Adipocyte (in vitro differentiated cells): Measurements from ENCODE around the gene NSUN5.
"Not testable (repeated sequence)": the region's sequence is repeated elsewhere in the genome, so short reads cannot be mapped to it uniquely, and the experiment has no call there.

ENCODE experiments used
- DNase-seq: peaks from one replicate; pipeline ENCODE4 v3.0.0-alpha.2; 2015; ENCODE audit warnings: low read depth
- H3K27me3 ChIP-seq: replicated peaks from 2 replicates; pipeline ENCODE4 v1.7.0; 2013; ENCODE audit warnings: mild to moderate bottlenecking, low read length, moderate library complexity; ENCODE audit not compliant: control insufficient read depth, insufficient read depth
- H3K36me3 ChIP-seq: 2 replicates; pipeline ENCODE4 v1.7.0; 2013; ENCODE audit warnings: low read length, mild to moderate bottlenecking, moderate library complexity; ENCODE audit not compliant: control insufficient read depth, insufficient read depth, severe bottlenecking
- H3K4me1 ChIP-seq: 2 replicates; pipeline ENCODE4 v1.7.0; 2013; ENCODE audit warnings: mild to moderate bottlenecking, low read length, moderate library complexity; ENCODE audit not compliant: control insufficient read depth, insufficient read depth
- H3K4me3 ChIP-seq: 2 replicates; pipeline ENCODE4 v1.7.0; 2013; ENCODE audit warnings: mild to moderate bottlenecking, low read length, moderate library complexity
- H3K9ac ChIP-seq: 2 replicates; pipeline ENCODE4 v1.7.0; 2013; ENCODE audit warnings: mild to moderate bottlenecking, low read length, moderate library complexity
- H3K9me3 ChIP-seq: 2 replicates; pipeline ENCODE4 v1.7.0; 2013; ENCODE audit warnings: mild to moderate bottlenecking, low read length, moderate library complexity; ENCODE audit not compliant: control insufficient read depth

Gene NSUN5

DNA sequence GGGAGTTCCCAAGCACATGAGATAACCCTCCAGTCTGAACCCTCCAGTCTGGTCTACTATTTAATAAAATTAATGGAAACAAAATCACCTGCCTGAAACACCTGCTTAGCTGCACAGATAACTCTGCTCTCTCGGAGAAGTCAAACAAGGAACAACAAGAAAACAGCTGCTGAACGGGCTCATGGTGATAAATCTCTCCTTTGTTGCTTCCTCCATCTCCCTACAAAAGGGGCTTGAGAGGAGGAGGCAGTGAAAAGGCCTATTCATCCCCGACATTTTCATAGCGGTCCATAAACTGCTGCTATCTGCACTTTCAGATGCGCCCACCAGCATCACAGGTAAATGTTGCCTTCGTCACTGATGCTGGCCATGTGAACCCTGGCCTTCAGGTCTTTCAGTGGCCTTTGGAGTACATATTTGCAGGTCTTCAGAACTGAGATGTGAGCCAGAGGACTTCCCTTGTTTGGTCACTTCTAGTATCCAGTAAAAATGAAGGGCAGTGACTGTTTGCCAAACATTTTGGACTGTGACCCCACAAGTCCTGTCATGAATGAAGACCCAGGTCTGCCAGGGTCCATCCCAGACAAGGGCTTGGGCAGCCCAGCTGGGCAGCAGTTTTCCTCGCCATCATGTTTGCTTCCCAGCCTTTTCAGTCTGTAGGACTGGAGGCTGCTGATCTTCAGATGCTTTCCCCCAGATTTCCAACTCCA lies 35.2 kb upstream of the NSUN5 start:
- Histone ChIP-seq H3K4me3 (no peak overlapping the region), H3K4me1 (peaks cover 4% of the 10 kb centered on the region), H3K9ac (no peak overlapping the region), H3K9me3 (peaks cover 4% of the 10 kb centered on the region), H3K27me3 (peaks cover 24% of the 10 kb centered on the region), H3K36me3 (no peaks in the 10 kb centered on the region)
- DNase-seq, result no peak

DNA sequence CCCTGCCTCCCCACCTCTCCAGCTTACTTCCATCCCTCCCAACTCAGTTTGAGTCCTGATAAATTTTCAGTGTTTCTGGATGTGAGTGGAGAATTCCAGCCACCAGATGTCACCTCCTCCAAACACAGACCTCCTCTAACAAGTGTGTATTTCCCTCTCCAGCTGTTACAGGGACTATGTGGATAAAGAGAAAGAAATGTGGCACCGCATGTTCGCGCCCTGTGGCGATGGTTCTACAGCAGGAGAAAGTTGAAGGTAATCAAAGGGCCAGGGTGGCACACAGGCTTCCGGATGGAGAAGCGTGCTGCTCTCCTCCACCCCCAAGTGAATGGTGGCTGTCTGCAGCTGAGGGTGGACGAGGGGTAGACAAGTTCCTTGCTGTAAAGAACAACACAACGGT lies 34.0 kb upstream of the NSUN5 start:
- Histone ChIP-seq H3K9me3 (no peaks in the 10 kb centered on the region), H3K4me3 (peak overlapping the region; percentile 25), H3K36me3 (no peaks in the 10 kb centered on the region), H3K27me3 (peaks cover 15% of the 10 kb centered on the region), H3K4me1 (peaks cover 4% of the 10 kb centered on the region), H3K9ac (peak overlapping the region; percentile 35)
- peak; percentile 71 for DNase-seq

DNA sequence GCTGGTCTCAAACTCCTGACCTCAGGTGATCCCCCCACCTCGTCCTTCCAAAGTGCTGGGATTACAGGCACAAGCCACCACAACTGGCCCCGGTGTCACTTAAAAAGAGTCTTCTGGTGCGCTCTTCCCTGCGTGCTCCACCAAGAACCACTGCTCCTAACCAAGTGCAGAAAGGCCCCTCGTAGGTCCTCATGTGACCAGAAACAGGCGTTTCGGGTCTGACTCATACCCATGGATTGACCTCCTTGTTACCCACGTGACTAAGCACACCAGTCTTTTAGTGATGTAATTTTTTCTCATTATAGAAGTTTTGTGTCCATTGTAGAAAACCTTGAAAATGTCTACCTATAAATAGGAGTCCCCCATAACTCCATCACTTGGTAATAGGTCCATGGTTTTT lies 33.3 kb upstream of the NSUN5 start:
- DNase-seq, result peak; percentile 50

DNA sequence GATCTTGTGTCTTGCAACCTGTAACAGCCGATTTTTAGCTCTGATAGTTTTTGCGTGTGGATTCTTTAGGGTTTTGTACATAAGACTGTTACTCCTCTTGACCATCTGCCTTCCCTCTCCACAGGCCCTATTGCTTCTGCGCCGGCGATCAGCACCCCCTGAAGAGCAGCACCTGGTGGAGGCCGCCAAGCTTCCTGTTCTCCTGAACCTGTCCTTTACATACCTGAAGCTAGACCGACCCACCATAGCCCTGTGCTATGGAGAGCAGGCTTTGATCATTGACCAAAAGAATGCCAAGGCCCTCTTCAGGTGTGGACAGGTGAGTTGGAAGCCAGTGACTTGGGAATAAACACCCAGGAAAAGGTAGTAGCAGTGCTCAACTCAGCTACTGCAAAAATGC lies 31.9 kb upstream of the NSUN5 start:
- H3K4me1 ChIP-seq, result peaks cover 4% of the 10 kb centered on the region
- H3K4me3 ChIP-seq, result no peak overlapping the region
- no peaks in the 10 kb centered on the region for H3K36me3 ChIP-seq
- no peaks in the 10 kb centered on the region for H3K9me3 ChIP-seq
- no peak overlapping the region for H3K9ac ChIP-seq
- H3K27me3 ChIP-seq, result peaks cover 17% of the 10 kb centered on the region
- no peak for DNase-seq

More for the DNA sequence above, 33.3 kb upstream of the NSUN5 start:
- no peaks in the 10 kb centered on the region for H3K36me3 ChIP-seq
- no peak overlapping the region for H3K4me3 ChIP-seq
- H3K4me1 ChIP-seq, result peaks cover 4% of the 10 kb centered on the region
- no peak overlapping the region for H3K9ac ChIP-seq
- peaks cover 16% of the 10 kb centered on the region for H3K27me3 ChIP-seq
- no peaks in the 10 kb centered on the region for H3K9me3 ChIP-seq

DNA sequence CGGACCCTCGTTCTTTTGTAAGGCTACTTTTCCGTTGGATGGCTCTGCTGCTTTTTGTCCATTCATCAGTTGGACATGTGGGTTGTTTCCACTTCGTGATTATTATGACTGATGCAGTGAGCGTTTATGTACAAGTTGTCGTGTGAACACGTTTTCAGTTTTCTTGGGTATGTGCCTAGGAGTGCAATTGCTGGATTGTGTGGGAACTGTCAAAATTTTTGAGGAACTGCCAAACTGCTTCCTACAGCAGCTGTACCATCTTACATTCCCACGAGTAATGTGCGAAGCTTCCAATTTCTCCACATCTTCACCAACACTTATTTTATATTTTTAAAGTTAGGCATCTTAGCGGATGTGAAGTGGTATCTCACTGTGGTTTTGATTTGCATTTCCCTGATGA lies 29.7 kb upstream of the NSUN5 start:
- peaks cover 30% of the 10 kb centered on the region for H3K27me3 ChIP-seq
- H3K9me3 ChIP-seq, result no peaks in the 10 kb centered on the region
- no peak for DNase-seq
- no peaks in the 10 kb centered on the region for H3K36me3 ChIP-seq
- no peak overlapping the region for H3K9ac ChIP-seq
- H3K4me3 ChIP-seq, result no peak overlapping the region
- peaks cover 4% of the 10 kb centered on the region for H3K4me1 ChIP-seq

DNA sequence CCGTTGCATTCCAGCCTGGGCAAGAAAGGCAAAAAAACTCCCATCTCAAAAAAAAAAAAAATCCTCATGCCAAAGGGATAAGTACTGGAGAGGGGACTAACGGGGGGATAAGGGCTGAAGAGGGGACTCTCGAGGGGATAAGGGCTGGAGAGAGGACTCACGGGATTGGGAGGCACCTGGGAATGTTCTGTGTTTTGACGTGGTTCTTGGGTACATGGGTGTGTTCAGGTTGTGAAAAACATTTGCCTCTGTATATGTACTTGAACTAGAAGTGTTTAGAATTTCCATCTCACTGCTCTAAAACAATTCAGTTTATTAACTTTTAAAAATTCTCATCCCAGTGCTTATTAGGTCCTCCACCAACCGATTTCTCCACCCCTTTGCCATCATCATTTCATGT lies 23.8 kb upstream of the NSUN5 start:
- DNase-seq, result no peak
- no peak overlapping the region for H3K9ac ChIP-seq
- no peaks in the 10 kb centered on the region for H3K9me3 ChIP-seq
- no peaks in the 10 kb centered on the region for H3K36me3 ChIP-seq
- peaks cover 53% of the 10 kb centered on the region for H3K27me3 ChIP-seq
- no peak overlapping the region for H3K4me3 ChIP-seq
- H3K4me1 ChIP-seq, result peaks cover 5% of the 10 kb centered on the region

DNA sequence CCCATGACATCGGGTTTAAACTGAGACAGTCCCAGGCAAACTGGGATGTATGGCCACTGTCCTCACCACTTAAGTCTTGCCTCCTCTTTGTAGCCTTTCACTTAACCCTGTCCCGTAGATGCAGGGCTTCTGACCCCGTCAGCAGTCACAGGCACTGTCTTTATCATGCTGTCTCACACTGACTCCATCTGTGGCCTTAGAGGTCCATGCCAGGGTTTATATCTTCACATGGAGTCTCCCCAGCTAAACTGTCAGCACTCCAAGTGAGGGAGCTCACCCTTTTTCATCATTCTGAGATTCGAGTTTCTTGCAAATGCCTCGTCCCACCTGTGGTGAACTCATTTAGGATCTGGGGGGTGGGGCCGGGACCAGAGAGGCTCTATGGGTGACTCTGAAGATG lies 22.1 kb upstream of the NSUN5 start:
- DNase-seq, result no peak
- H3K9me3 ChIP-seq, result no peaks in the 10 kb centered on the region
- no peak overlapping the region for H3K4me3 ChIP-seq
- peaks cover 43% of the 10 kb centered on the region for H3K27me3 ChIP-seq
- no peaks in the 10 kb centered on the region for H3K36me3 ChIP-seq
- H3K4me1 ChIP-seq, result peaks cover 5% of the 10 kb centered on the region
- no peak overlapping the region for H3K9ac ChIP-seq

DNA sequence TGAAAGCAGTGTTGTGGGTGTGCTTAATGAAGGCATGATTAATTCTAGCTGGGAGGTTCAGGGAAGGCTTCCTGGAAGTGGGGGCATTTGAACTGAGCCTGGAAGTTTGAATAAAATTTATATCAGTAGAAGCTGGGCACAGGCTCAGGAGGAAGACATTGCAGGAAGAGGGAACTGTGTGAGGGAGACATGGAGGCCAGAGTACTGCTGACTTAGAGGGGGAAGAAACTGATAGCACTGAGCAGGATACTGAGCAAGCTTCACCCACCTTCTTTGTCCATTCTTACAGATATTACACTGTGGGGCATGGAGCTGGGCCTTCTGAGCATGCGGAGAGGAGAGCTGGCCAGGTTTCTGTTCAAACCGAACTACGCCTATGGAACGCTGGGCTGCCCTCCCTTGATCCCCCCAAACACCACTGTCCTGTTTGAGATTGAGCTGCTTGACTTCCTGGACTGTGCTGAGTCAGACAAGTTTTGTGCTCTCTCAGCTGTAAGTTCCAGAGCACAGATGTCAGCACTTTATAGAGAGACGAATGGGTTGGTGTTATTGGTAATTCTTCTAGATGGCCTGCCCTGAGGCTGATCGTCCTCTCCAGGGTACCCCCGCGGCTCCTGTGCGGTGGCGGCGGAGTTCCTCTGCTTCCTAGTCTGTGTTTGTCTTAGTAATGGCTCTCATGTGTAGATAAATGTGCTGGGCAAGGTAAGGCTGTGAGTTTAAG lies 21.4 kb upstream of the NSUN5 start:
- Histone ChIP-seq H3K4me3 (no peak overlapping the region), H3K9ac (no peak overlapping the region), H3K9me3 (no peaks in the 10 kb centered on the region), H3K4me1 (peaks cover 5% of the 10 kb centered on the region), H3K27me3 (peaks cover 38% of the 10 kb centered on the region), H3K36me3 (no peaks in the 10 kb centered on the region)
- DNase-seq, result peak; percentile 55

DNA sequence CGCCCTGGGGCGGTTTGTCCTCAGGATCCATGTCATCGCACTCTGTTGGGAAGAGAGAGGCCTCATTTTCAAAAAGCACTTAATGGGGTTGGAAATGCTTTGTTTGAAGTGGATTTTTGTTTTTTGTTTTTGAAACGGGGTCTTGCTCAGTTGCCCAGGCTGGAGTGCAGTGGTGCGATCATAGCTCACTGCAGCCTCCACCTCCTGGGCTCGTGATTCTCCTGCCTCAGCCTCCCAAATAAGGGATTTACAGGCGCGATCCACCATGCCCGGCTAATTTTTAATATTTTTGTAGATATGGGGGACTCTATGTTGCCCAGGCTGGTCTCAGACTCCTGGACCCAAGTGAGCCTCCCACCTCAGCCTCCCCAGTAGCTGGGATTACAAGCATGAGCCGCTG lies 20.1 kb upstream of the NSUN5 start:
- Histone ChIP-seq H3K9ac (no peak overlapping the region), H3K4me3 (no peak overlapping the region), H3K36me3 (no peaks in the 10 kb centered on the region), H3K27me3 (peaks cover 36% of the 10 kb centered on the region), H3K4me1 (peaks cover 5% of the 10 kb centered on the region), H3K9me3 (no peaks in the 10 kb centered on the region)
- DNase-seq, result no peak

DNA sequence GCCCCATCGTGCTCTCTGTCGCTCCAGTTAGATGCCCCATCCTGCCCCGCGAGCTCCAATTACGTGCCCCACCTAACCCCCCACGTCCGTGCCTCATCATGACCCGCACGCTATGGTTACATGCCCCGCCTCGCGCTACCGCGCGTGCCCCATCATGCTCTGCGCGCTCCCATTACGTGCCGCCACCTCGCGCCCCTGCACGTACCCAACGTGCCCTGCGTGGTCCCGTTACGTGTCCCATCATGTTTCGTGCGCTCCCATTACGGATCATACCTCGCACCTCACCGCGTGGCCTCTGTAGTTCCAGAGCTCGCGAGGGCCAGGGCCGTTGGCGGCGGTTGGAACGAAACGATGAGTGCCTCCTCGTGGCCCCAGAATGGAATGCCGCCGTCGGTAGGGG lies 19.3 kb upstream of the NSUN5 start, which contains the start of the genes FKBP6 and TRIM50:
TSS of gene FKBP6 (plus strand) at position 240 of the 400 bp plus-strand sequence. CDS start 268 bp downstream, outside the sequence.
TSS of gene TRIM50 (minus strand) at position 161 of the 400 bp plus-strand sequence. CDS start 3,295 bp downstream, outside the sequence.
- H3K27me3 ChIP-seq, result peaks cover 31% of the 10 kb centered on the region
- H3K9me3 ChIP-seq, DNase-seq, H3K4me3 ChIP-seq, H3K36me3 ChIP-seq, H3K4me1 ChIP-seq, H3K9ac ChIP-seq: not testable (repeated sequence)

DNA sequence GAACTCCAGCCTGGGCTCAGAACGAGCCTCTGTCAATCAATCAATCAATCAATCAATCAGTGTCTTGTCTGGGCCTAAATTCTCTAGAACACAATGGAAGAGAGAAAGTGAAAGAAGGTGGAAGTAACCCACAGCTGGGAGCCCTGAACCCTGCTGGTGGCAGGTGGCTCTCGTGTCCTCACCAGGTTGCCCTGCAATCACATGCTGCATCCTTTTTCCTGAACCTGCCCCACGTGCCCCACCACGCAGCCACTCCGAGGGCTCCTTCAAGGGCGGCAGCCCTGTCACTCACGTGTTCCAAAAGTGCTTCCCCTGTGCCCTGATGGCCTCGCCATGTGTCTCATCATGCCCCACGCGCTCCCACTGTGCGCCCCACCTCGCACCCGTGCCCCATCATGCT lies 18.8 kb upstream of the NSUN5 start:
- not testable (repeated sequence) for H3K36me3 ChIP-seq, DNase-seq

More for the DNA sequence above, 18.8 kb upstream of the NSUN5 start:
- not testable (repeated sequence) for H3K9me3 ChIP-seq, H3K4me1 ChIP-seq, H3K9ac ChIP-seq, H3K4me3 ChIP-seq
- H3K27me3 ChIP-seq, result peaks cover 31% of the 10 kb centered on the region
